Measurements from ENCODE around the gene AP1AR.

AP1AR gene

DNA sequence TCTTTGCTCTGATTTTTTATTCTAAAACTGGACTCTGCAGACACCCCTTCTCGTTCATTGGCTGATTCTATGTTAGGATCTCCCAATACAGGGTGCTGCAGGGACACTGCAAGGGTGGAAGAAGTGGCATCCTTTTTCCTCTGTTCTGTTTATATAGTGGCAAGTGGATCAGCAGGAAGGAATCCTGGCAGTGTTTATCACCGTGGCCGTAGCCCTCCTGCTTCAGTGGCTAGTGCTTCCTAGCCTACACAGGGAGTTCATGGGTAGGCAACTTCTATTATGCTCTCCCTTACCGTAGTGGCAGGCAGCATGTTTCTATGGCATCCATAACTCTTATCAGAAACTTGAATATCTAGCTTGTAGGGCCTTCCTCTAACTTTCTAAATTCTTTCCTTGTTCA, 6.4 kb upstream of the AP1AR start:
- no peak for DNase-seq

DNA sequence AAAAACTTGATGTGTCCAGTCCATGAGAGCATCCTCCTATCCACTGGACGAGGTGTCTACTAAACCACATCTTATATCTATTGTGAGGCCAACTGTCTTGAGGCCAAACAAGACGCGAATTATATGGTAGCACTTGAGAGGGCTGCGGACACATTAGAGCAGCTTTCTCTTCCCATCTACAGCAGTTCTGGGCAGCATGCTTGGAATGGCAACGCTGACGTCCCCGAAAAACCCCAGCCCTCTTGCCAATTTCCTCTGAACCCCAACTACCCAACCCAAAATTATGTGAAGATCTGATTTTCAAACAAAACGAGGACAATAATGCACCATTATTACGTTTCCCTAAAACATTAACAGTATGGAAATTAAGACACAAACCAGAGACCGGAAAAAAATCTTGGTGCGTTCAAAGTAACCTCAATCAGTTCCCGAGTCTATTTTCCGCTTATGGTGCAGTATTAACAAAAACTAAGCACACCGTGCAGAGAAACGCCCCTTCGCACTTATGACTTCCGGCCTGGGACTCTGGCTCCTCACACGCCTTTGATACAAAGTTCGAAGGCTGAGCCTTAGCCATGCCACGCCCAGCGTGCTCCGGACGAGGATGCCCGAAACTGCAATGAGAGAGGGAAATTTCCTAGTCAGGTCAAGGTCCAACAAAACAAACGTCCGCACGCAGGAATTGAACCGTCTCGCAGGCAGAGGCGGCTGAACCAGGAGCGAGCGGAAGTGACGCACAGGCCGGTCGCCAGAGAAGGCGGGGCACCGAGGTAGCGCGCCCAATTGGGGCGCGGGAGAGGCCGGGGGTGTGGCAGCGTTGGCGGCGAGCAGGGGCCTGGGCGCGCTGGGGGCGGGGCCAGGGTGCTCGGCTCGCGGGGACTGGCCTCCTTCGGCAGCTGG, 458 bp upstream of the AP1AR start:
- DNase-seq = peak; percentile 98

DNA sequence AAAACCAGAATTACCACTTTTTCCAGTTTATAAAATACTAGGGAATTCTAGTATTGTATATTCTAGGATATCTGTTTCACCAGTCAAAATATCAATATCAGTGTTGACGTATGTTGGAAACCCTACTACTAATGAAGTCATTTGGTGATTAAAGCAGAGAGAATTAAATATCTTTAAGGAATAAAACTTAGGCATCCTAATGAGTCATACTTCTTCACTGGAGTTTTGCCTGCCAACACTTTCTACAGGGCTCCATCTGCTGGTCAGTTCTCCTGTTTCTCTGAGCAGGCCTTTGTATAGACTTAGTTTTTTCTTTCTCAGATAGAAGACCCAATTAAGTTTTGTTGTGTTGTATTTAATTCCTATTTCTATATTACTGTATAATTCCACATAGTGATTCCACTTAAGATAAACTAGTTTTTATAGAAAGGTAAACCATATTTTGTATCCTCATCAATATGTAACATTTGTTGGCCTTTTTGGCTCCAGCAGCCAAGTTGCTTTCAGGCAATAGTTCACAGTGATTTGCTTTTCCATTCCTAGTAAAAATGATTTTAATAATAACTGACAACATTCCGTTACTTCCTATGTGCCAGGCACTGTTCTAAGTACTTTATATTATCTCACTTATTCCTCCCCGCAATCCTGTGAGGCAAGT, 3.5 kb downstream of the AP1AR start:
- DNase-seq = peak; percentile 60

DNA sequence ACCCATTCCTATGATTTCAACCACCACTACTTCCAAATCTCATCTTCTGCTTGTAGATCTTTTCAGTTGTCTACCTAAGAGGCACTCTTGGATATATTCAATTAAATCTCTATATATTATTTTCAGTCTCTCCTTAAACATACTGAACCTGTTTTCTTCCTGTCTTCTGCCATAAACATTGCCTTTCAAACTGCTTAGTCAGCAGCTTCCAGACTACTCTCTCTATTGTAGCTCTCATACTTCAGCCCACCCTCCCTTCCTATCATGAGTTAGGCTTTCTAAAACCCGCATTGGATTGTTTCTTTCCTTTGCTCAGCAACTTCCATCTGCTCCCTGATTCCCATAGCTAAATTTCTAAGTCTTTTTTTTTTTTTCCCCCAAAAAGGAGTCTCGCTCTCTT, 4.5 kb downstream of the AP1AR start:
- no peak for DNase-seq

DNA sequence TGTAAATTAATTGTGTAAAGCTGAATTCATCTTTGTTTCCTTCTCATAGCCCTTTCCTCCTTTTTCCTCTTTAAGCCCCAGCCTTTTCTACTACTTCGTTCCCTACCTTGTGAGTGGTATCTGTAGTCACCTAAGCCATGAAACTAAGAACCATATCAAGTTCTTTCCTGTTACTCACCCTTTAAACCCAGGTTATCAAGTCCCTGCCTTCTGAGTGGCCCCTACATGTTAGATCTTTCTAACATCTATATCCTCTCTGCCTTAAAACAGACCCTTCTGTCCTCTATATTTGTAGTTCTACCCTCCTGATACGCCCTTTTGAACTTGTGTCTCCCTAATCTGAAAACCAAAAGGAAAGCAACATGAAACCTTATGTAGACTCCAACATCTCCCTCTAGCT, 7.2 kb downstream of the AP1AR start:
- no peak for DNase-seq

DNA sequence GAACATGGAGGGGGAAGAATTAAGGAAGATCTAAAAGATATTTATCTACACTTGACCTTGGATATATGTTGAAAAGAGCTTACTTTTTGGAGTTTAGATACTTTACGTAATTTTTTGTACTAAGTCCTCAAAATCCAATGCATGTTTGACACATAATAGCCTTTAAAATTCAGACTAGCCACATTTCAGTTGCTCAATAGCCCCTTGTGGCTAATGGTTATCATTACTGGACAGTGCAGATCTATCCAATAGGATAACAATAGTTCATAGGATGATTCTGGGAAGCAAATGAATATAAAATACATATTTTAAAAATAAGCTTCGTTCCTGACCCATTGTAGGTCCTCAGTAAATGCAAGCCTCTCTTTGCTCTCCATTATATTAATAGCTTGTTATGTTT, 13.8 kb downstream of the AP1AR start:
- no peak for DNase-seq

DNA sequence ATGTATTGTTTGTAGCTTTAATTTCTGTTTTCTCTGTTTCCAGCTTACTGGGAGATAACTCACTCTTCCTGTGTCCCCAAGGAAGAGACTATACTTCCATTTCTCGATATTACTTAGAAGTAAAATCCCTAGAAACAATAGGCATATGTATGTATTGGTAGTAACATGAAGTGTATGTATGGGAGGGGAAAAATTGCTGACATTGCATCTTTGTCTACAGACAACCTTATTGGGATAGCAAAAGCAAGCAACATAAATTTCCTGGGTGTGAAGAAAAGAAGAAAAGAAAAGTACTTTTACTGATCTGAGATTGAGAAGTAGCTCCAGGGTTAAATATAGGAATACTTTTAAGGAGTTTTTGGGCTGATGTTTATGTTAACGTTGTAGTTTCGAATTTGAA, 15.4 kb downstream of the AP1AR start:
- DNase-seq = no peak

DNA sequence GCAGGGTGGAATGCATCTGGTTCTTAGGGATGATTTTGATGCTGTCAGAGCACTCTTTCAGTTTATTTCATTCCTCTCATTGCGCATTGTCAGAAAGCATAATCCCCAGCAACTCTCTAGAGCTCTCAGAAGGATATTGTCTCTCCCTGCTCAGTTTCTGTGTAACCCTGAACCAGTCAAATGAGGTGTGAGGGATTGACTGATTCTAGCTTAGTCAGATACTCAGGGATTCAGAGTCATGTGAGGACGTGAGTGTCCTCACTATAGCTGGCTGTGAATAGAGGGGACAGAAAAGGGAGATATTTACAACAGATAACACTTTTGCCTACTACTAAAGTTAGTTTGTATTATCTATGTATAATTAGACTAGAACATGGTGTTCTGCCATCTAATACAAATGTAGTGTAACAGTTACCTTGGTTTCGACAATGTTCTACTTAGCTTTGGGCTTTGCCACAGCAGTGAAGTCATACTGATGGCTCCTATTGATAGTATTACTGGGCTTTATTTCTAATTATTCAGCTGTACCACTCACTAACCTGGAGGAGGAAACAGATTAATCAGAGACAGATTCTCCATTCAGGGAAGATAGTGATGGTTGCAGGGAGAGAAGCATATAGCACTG, 19.5 kb downstream of the AP1AR start:
- DNase-seq = no peak

DNA sequence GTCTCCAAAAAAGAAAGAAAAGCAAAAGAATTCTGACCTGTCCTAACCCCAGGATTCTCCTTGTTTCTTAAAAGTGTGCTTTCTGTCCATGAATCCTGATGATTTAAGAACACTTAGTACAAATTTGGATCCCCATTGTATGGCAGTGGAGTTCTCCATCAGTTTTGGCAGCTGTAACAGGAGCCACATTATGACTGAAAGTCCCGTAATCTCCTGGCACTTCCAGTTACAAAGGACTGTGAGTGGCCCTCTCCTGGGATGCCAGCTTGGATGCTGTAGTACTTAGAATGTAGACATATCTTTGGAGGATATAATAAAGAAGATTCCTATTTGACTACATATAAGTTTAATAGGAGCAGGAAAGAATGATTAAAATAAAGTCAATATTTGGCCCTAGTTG, 20.6 kb downstream of the AP1AR start:
- DNase-seq = no peak

DNA sequence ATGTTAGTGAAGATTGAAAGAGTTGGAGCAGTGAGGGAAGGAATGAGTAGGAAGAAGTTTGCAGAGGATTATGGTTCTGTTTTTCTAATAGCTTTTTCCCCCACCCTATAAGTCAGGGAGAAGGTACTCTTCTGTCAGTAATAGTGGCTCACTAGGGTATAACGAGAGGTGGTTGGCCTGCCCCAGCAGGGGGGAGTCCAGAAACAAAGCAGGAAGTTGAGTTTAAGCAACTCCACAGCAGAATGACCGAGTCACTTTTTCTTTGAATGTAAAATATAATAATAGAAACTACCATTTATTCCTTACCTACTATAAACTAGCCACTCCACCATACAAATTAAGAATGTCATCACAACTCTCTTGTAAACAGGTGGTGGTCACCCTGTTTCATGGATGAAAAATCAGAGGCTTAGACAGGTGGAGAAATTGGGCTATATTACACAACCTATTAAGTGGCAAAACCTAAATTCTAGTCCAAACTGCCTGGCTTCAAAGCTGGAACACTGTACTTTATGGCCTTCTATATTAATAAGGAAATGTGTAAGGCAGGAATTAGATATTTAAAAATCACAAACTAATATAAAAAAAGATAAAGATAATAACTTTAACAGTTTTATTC, 21.9 kb downstream of the AP1AR start:
- DNase-seq = no peak

DNA sequence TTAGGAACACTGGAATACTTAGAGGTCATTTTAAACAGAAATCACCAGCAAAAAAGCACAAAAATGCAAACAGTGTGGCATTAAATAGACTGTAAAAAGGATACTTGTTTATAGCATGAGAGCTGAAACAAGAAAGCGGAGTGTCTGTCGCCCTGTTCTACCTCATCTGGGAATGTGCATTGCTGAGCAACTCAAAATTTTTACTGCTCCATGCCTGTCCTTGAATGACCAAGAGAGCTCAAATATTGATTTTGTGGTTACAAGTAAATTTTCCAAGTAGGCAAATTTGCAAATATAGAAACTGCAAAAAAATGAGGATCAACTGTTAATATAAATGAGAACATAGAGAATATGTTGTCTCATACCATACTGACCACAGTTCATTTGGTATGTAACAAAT, 25.5 kb downstream of the AP1AR start:
- no peak for DNase-seq

DNA sequence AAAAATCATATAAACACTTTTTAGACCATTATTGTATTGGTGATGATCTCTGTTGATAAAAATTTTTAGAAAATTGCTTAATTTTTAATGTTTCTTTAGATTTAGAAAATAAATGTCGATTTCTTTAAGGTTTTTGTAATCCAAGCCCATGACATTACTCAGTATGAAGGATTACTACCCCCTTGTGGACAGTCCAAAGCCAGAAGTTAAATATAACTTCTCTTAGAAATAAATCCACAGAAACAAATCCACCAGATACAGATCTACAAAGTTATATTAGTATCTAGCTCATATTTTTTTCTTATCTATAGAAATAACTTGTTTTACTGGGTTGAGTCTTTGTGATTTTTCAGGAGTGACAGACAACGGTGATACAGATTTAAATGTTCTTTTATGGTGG, 35.2 kb downstream of the AP1AR start:
- DNase-seq = no peak

DNA sequence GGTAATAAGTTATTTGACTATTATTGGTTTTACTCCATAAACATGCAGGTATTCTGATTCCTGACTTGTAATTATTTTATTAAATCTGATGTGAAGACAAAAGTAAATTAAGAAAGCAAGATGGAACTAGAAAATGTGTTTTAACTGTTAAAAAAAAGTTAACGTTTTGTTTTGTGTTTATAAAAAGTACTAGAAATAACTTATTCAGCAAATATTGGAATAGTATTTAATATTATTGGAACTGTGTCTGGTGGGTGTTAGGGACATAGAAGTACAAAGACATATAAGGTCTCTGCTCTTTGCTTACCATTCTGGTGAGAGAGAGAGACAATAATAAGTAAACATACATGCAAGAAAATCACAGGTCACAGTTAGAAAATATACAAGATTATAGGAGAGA, 38.5 kb downstream of the AP1AR start:
- no peak for DNase-seq

DNA sequence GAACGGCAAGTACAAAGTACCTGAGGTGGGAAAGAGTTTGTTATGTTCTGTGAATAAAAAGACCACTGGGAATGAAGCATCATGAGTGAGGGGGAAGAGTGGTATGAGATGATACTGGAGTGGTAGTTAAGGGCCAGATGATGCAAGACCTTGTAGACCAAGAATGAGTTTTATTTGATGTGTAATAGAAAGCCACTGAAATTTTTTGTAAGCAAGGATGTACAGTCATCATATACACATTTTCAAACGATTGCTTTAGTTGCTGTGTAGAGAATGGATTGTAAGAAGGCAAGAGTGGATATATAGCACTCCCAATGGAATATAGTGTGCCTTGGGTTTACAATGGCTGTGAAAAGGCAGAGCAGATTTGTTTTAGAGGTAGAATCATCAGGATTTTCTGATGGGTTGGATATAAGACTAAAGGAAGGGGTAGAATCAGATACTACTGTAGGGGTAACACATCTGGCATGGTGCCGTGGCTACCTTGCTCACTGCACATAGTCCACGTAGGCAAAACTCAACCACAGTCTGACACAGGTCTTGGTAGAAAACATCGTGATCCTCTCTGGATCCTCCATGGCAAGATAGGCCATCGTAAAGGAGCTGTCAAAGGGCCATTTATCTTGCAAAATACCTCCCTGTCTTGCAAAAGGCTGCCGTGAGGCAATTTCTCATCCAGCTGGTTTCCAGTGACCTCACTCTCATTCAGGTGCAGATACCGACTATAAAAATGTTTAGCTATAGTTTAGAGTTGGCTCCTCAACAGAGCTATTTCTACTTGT, 39.2 kb downstream of the AP1AR start:
- no peak for DNase-seq

DNA sequence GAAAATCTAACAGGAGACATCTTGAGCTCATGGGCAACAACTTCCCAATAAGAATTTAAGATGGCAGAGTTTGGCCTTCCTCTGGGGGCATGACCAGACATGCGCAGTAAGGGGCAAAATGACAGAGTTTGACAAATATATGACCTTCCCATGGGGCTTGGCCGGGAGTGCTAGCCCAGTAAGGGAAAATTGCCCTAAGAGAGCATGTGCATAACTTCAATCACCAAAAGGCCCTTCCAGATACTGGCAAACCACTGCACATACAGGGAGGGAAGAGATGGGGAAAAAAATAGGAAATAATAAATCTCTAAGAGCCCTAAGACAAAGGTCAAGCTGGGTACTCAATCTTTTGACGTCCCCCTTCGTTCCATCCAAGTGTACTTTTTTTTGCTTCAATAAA, 40.7 kb downstream of the AP1AR start:
- no peak for DNase-seq

DNA sequence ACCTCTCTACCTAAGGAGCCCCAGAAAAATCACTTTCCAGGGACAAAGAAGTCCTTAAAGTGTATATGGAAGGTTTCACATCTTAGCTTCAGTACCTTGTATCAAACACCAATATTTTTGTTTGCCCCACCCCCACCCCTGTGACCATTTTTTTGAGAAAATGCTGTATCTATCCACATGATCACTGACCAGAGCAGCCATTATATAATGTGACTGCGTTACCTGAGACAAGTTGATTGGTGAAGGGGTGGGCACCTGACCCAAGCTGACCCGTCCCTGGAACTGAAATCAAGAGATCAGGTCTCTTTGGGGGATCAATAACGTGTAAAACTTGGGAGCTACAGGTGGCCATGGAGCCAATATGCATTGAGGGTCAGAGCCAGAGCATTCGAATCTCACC, 43.4 kb downstream of the AP1AR start:
- no peak for DNase-seq

DNA sequence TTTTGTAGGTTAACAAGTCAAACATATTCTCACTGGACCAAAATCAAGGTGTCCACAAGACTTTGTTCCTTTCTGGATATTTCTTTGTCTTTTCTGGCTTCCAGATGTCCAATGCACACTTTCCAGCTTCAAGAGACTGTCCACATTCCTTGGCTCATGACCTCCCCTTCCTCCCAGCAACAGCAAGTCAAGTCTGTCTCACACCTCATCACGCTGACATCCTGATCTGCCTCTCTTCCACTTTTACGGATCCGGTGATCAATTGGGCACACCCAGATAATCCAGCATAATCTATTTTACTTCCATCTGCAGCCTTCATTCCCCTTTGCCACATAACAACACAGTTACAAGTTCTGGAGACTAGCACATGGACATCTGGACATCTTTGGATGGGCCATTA, 44.5 kb downstream of the AP1AR start:
- DNase-seq = no peak

DNA sequence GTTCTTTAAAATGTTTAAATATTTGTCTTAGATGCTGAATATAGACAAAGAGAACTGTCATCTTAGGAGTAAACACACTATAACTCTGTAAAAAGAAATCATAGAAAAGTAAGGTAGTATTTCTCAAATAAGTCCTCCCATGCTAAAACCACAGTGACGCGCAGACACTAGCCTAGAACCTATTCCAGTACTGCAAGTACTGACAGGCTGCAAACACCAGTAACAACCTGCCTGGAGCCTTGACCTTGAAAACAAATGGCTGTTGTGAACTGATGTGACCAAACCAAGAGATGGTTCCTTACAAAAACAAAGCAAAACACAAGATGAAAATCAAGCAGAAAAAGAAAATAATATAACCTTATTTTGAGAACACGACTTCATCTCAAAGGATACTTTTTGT, 45.6 kb downstream of the AP1AR start:
- DNase-seq = no peak

DNA sequence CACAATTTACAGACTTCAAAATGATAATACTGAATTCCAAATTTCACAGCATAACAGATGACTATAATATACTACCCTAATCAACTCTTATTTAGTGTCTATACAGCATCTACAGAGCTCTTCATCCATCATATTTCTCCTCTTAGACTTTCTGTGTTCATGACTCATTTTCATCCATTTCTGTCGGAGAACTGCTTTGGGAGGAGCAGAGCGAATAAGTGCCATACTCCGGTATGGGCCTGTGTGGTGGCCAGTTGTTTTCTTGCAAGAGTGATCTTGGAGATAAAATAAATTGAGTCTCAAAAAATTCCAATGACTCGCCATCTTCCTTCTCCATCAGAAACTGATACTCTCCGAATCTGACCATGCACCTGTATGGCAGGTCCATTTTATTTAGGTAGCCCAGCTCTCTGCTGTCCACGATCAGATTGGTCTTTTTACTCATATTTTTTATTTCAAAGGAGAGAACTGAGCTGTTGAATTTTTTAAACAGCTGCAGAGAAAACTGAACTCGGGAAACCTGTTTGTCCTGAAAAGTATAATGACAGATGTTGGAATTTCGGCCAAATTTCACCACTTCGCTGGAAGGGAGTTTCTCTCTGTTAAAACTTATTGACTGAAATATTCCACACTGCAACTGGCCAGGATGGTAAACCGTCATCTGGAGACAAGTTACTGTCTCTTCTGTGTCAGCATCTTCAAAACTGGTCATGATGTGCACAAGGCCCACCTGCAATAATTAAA, 46.3 kb downstream of the AP1AR start:
- no peak for DNase-seq

DNA sequence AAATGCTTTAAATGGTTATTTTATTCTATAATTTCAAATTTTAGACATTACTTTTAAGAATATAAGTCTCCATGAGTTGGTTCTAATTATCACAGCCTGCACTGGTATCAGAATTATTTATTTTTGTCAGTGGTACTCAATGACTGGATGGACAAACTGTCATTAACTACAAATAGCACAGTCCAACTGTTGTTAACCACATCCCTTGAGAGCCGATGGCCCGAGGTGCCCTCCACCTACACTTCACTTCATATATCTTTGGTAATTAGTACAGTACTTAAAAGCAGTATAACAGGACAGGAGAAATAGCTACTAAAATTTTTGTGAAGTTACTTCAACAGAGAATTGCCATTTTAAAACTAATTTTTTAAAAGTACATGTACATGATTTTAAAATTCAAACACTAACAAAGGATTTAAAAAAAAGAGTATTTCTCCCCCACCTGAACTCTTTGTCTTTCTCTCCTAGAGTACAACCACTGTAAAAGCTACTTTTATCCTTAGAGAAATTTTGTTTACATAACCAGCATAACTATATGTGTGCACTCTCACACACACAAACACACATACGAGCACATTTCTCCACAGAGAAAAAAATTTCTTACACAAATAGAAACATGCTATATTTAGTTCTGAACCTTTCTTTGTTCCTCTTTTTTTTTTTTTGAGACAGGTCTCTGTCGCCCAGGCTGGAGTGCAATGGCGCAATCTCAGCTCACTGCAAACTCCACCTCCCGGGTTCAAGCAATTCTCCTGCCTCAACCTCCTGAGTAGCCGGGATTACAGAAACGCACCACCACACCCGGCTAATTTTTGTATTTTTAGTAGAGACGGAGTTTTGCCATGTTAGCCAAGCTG, 47.7 kb downstream of the AP1AR start:
- no peak for DNase-seq

DNA sequence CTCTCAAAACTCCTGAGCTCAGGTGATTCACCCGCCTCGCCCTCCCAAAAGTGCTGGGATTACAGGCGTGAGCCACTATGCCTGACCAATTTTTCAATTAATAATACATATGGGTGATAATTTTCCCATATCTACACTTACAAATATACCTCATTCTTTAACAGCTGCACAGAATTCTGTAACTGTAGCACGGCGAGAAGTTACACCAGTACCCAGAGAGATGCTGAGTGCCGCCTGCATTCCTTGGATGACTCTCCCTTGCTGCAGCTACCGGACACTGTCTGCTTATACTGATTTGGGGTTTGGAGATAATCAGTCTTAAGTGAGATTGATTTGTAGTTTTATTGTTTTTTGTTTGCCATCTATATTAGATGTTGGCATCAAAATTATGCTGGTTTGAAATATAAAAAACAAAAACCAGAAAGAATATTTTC, 48.3 kb downstream of the AP1AR start:
- no peak for DNase-seq
